LHCN-M2 (cell line): Measurements from ENCODE around the gene SFXN5. TPM values are rescaled to one million over a fixed set of nuclear protein-coding genes. Genes with fewer than 3 reads are reported as not detected.

Experiments used
- DNase-seq: peaks from one replicate; pipeline ENCODE4 v3.0.0-alpha.2; 2012; ENCODE audit warnings: low read depth
- total RNA-seq: library from RNA; depleted of rRNA; stranded (reverse); fragments of >200 nt; gene quantifications from 2 replicates; pipeline ENCODE4 v1.2.3, GENCODE V29; 2014

Gene SFXN5
- total RNA-seq, 1 experiment from 2014 or later, result 12.9 TPM

DNA sequence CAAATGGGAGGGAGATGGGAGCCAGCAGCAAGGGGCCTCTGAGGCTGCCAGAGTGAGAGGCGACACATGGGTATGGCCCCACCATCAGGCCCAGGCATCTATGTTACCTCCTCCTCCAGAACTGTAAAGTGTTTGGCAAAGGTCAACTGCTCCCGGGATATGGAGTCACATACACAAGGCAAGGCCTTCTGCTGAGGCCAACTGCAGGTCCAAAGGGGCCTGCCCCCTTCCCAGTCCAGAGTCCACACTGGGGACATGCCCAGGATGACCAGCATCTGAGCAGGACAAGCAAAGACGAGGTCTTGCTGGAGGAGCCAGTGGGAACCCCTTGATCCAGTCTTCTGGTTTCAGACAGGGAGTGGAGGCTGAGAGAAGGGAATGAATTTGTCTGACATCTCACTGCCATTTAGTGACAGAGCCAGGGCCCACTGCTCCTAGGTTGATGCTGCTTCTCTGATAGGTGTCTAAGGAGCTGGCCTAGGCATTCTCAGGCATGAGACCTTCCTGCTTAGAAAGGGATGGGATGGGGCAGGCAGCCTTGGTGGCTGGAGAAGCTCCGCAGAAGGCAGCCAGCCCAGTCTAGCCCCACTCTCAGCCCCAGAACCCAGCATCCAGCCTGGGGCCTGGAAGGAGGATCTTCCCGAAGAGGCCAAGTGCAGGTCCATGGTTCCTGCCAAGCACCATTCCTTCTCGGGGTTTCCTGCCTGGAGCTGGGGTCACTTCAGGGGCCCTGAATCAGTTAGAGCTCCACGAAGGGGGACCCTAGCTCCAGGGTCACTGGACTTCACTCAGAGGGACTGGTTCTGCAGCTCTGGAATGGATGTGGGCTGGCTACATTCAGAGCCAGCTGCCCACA lies 127.7 kb downstream of the SFXN5 start:
- no peak for DNase-seq

DNA sequence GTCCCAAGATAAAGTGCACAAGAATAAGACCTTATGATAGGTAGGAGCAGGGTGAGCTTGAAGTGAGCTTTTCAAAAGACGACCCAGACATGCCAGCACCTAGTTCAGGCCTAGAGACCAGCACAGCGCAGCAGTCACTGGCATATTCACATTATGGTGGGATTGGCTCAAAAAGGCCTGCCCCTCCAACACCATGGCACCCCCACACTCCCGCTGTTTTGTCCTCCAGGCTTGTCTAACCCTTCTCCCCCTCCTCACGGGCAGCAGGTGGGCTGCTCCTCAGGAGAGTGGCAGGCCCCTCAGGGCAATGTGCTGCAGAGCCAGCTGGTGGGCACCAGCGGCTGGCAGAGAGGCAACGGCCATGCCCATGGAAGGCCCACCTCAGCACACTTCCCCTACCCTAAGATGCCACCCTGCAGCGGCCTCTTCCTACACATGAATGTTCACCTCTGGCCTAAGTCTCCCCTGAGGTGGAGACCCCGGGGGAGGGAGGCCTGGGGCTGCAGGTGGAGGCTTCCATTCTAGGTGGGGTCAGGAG lies 128.6 kb downstream of the SFXN5 start:
- DNase-seq, result no peak

DNA sequence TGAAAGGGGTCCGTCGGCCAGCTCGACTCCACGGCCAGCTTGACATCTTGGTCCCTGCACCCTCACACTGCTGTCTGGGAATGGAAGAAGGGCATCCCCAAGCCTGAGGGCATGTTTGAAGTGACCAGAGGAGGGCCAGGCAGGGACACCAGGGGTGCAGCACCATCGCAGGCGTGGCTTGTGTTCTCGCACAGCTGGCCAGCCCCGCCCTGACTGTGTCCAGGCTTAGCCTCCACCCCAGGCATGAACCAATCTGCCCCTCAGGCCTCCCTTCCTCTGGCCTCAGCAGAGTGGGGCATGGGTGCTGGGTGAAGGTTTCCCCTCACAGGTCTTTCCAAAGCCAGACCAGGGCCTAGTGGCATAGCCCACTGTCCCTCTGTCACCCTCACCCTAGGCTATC lies 129.2 kb downstream of the SFXN5 start:
- DNase-seq, result no peak

DNA sequence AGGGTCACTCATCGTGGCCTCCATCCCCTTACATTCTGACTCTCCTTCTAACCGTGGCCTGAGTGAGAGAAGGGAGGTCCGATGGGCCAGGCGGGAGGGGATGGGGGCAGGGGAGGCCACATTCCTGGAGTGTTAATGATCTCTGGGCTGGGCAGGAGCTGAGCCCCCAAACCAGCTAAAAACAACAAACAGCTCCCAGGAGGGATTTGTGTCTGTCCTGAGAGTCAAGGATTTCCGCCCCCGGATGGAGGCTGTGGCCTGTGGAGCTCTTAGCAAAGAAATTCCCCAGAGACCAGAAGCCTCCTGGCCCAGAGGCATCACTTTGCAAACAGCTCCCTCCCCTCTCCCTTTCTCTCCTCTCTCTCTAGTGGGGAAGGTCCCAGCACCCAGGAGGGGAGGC lies 130.7 kb downstream of the SFXN5 start:
- DNase-seq, result peak; percentile 70

DNA sequence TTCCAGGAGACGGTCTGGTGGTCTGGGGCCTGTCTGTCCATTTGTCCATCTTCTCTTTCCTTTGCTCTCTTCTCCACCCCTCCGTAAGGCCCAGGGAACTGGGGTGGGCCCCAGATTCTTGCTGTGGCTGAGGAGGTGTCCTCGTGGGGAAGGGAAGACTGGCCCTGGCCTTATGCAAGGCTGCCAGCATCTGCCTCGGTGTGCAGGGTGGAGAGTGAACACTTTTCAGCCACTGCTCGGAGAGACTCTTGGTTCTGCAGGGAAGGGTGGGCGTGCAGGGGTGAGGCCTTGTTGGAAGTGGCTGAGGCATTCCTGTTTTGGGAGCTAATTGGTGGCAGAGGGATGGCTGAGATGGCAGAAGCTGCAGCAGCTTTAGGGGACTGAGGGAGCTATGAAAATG lies 131.2 kb downstream of the SFXN5 start:
- no peak for DNase-seq

DNA sequence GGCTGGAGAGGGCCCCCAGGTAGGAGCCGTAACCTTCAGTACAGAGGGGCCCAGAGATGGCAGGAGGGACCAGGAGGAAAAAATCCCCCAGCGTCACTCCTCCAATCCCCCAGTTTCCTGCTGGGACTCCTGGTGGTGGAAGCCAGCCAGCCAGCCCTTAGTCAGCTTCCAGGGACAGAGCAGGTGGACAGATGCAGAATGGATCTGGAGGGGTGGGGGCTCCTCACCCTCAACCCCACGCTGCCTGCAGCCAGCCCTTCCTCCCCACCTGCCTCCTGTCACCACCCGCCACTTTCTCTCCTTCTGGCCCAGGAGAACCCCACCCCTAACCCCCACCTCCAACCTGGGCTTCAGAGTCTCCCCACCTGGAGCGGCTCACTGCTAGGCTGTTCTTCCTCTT lies 133.1 kb downstream of the SFXN5 start:
- DNase-seq, result no peak

DNA sequence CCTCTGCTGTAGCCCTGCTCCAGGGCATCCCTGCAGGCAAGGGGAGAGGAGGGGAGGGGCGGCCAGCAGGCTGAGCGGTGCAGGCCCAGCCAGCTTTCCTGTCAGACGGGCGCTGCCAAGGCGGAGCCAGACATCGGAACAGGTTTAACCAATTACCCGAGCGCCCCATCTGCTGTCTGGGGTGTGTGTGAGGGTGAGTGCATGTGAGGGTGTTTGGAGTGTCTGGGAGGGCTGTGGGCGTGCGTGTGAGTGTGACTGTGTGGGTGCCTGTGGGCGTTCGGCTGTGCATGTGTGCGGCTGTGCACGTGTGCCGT lies 134.2 kb downstream of the SFXN5 start:
- no peak for DNase-seq

DNA sequence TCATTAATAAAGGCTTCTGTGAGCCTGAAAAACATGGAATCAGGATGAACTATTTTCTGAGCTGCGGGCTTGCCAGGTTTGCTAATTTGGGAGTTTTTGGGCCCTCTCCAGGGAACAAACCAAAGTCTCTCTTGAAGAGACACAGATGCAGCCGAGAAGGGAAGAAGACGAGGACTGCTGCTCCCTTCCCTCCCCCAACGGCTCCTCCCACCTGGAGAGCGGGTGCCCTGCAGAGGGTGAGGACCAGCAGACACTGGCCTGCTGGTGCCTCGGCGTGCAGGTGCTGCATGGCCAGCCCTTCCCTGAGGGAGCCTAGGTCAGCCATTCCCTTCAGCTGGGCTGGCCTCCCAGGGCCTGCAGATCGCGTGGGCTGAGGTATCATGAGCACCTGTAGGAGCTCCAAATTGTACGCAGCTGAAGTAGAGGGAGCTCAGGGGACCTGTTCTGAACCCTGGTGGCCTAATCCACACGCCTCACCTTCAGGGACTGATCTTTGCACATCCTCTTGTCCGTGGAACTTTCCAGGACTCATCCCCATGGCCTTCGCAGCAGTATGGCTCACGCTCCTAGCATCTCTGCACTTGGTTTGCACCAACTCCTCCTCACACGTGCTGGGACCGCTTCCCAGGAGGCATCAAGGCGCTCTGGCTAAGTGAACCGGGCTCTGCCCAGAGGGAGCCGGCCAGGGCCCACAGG lies 134.7 kb downstream of the SFXN5 start:
- DNase-seq, result no peak

DNA sequence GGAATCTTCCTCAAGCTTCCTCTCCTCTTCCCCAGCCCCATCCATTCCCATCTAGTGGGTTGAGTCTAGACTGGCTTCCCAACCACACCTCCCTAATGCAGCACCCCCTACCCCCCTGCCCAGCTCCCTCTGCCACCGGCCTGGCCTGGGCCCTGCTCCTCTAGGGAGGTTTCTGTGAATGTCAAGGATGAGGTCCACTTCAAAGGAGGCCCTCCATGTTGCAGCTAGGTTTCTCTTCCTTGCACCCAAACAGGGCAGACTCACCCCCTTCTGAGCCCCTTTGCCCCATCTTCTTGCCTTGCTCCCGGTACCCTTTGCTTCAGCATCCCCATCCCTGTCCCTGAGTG lies 135.9 kb downstream of the SFXN5 start:
- DNase-seq, result no peak

DNA sequence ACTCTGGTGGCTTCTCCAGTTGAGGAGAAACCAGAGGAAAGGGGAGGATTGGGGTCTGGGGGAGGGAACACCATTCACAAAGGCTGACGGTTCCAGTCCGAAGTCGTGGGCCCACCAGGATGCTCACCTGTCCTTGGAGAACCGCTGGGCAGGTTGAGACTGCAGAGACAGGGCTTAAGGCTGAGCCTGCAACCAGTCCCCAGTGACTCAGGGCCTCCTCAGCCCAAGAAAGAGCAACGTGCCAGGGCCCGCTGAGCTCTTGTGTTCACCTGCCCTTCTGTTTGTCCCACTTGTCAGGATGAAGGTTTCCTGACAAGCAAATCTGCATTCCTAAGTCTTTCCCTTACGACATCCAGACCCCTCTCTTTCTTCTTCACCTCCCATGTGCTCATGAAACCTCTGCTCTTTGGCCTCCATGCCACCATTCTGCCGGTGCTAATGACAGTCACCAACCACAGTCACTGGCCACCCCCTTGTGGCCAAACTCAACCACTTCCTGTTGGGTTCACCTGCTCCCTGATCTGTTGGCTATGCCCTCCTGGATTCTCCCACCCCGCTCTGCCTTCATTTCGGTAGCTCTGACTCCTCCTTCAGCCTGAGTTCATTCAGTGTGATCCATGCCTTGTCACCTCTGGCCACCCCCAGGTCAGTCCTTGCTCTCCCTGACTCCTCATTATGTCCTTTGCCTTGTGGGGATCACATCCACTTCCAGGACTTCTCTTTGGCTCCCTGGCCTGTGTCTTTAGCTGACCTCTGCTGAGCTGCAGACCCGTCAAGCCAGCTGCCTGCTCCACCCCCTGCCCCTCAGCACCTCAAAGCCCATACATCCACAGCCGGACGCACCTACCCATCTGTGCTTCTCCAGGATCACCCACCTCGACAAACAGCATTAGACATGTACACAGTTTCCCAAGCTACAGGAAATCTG lies 136.6 kb downstream of the SFXN5 start:
- no peak for DNase-seq

DNA sequence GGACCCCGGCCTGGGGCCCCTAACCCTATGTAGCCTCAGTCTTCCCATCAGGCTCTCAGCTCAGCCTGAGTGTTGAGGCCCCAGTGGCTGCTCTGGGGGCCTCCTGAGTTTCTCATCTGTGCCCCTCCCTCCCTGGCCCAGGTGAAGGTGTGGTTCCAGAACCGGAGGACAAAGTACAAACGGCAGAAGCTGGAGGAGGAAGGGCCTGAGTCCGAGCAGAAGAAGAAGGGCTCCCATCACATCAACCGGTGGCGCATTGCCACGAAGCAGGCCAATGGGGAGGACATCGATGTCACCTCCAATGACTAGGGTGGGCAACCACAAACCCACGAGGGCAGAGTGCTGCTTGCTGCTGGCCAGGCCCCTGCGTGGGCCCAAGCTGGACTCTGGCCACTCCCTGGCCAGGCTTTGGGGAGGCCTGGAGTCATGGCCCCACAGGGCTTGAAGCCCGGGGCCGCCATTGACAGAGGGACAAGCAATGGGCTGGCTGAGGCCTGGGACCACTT lies 137.8 kb downstream of the SFXN5 start:
- DNase-seq, result no peak

DNA sequence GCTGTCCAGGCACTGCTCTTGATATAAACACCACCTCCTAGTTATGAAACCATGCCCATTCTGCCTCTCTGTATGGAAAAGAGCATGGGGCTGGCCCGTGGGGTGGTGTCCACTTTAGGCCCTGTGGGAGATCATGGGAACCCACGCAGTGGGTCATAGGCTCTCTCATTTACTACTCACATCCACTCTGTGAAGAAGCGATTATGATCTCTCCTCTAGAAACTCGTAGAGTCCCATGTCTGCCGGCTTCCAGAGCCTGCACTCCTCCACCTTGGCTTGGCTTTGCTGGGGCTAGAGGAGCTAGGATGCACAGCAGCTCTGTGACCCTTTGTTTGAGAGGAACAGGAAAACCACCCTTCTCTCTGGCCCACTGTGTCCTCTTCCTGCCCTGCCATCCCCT lies 138.3 kb downstream of the SFXN5 start:
- DNase-seq, result no peak

DNA sequence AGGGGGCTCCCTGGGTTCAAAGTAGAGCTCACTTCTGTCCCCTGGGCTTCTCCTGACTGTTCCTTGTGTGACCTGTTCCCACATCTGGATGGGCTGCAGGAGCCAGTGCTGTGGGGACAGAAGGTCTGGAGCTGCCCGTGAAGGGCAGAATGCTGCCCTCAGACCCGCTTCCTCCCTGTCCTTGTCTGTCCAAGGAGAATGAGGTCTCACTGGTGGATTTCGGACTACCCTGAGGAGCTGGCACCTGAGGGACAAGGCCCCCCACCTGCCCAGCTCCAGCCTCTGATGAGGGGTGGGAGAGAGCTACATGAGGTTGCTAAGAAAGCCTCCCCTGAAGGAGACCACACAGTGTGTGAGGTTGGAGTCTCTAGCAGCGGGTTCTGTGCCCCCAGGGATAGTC lies 138.7 kb downstream of the SFXN5 start:
- DNase-seq, result no peak

DNA sequence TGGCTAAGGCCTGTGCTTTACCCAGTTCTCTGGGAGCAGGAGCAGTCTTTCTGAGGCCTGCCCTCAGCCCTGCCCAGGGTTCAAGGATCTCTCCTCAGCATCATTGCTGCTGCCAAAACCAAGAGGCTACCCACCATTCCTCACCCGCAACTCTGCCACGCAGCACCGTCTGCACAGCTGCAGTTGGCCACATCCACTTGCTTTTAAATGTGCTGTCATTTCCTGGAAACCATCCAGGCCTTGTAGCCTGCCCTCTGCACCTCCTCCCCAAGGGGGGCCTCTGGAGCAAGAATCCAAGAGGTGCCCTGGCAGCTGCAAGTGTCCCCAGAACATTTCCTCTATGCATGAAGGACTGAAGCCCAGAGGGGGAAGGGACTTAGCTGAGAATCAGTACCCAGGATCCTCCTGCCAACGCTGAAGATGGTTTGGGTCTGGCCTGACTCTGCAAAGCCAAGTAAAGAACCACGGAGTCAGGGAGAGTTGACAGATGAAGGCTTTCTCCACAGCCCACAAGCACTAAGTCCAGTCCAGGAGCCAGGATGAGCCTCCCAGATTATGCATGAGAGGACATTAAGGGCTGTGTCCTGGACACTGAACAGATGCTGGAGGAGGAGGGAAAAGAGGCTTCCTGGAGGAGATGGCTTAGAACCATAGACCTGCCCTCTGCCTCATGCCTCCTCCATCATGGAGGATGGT lies 139.3 kb downstream of the SFXN5 start:
- DNase-seq, result peak; percentile 80

DNA sequence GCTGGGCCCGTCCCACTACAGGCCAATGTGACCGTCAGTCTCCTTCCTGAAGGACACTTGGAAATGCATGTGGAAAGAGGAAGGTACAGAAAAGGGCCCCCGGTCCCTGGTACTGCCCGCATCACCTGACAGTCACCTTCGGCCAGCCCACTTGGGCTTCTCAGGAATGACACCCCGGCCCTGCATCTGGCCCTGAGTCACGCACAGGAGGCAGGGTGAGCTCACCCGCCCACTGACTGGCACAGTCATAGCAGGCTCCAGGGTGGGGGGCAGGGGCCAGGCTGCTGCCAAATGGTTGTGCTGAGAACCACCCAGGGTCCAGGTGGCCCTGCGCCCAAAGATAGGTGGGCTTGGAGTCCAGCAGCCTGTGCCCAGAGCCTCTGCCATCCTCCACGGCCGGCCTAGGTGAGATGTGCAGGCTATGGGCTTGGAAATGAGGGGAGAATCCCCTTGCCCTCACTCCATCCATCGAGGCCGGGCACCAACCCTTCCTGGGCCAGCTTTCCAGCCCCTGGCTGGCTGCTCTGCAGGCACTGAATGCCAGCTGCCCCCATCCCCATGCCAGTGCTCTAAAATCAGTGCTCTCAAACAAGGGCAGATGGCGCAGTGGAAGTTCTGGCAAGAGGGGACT lies 140.1 kb downstream of the SFXN5 start:
- DNase-seq, result peak; percentile 43

DNA sequence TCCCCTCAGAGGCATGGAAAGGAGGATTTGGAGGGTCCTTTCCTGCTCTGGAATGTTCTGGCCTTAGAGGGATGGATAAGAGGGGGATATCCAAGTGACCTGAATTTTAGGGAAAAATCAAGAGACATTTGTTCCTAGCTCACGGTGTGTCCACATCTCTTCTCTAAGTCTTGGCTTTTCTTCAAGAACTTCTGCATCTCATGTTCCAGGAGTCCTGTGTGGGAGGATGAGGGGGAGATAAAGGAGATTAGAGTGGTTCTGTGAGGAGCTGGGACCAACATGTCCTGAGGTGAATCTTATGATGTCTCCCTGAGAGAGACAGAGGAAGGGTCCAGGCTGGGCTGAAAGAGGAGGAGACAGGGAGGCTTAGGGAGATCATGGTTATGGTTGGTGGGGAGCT lies 142.5 kb downstream of the SFXN5 start:
- no peak for DNase-seq

DNA sequence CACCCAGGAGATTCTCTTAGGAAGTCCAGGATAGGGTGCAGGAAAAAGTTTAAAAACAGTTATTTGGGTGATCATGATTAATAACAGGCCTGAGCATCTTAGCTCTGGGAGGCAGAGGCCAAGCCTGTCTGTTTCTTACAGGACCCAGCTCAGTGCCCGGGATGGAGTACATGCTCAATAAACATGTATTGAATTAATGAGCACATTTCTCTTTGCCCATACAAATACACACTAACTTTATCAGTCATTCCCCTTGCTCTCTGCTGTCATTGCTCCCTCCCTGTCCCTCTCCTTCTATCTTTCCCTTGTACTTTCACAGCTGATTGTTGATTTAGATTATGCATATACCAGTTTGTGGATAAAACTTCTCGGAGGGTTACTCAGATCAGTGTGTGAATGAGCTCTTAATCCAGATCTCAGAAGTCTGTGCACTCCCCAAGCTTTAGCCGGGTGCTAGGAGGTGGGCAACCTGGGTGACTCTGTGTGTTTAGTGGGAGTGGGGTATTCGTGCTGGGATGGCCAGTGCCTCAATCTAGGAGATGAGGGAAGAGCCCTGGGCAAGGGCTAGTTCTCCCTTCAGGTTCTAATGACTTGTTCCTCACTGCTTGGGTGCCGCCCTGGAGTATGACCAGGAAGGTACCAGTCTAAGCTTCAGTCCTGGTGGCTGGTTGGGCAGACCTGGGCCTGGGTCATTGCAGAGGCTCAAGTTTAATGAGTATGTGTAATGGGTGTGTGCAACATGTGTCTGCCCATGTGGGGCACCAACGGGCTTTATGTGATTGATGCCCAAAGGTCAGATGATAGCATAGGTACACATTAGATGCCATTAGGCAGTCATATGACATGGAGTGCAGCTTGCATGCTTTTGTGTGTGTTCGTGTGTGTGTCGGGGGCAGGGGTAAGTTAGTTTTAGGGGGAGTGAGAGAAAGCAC lies 143.6 kb downstream of the SFXN5 start:
- no peak for DNase-seq

DNA sequence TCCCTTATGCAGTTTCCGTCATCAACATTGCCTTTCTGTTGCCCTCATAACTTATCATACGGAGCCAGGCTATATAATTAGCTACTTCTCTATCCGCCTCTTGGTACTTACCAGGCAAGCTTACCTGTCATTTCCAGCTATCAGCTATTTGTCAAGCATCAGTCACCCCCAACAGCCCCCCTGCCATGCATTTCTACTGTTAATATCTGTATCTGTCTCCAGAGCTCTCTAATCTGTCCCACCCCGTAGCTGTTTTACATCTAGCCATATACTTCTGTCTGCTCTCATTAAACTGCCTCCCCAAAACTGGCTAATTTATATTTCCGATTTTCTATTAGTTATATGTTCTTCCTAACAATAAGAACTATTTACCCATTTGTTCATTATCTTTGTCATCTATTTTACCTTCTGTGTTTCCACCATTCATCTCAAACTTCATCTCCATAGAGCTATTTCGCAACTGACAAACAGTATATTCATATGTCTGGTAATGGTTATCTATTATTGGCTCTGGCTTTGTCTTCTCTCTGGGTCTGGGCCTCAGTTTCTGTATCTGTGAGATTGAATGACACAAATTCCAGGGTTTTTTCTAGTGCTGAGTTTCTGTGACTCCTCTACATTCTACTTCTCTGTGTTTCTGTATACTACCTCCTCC lies 144.6 kb downstream of the SFXN5 start:
- no peak for DNase-seq

DNA sequence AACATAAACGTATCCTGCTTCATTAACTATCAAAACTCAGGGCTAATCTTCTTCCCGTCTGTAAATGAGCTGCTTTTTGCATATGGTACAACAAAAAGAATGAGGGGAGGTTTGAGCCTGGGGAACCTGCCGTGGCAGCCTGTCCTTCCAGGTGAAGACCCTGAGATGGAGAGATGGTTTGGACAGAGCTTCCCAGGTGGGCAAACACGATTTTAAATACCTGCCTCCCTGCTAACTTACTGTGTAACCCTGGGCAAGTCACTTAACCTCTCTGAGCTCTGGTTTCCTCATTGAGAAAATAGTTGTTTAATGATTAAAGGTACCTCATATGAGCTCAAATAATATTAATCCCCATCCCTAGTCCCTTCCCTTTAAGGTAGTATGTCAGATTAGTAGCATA lies 145.1 kb downstream of the SFXN5 start:
- no peak for DNase-seq
